ENCODE results near the gene PSIP1. TPM values are rescaled to one million over a fixed set of nuclear protein-coding genes. Genes with fewer than 3 reads are reported as not detected.

PSIP1 gene
- total RNA-seq, 1 donor from 2014 or later: 82.3 TPM

GRCh38 chr9:15501803-15502202 is 9.0 kb downstream of the PSIP1 start:
- H3K9me3 Mint-ChIP-seq (ENCODE audit: low read depth): no peaks in the 10 kb centered on the region
- no peak for DNase-seq (ENCODE audit: low spot score, unreplicated experiment)
- no peaks in the 10 kb centered on the region for H3K27me3 Mint-ChIP-seq
- no peak overlapping the region for H3K27ac Mint-ChIP-seq
- no peak overlapping the region for H3K4me3 Mint-ChIP-seq (ENCODE audit: low read depth)
- peaks cover 10% of the 10 kb centered on the region for H3K4me1 Mint-ChIP-seq (ENCODE audit: low read depth)
- H3K36me3 Mint-ChIP-seq (ENCODE audit: insufficient read depth): peaks cover 26% of the 10 kb centered on the region
- no peak for TF ChIP-seq CTCF (IDR thresholded peaks at IDR 0.05; ENCODE audit: unreplicated experiment)

- Mint-ChIP-seq H3K4me3 (ENCODE audit: low read depth) (no peak overlapping the region), H3K27ac (peak overlapping the region; percentile 20), H3K27me3 (no peaks in the 10 kb centered on the region), H3K36me3 (ENCODE audit: insufficient read depth) (peaks cover 23% of the 10 kb centered on the region), H3K9me3 (ENCODE audit: low read depth) (no peaks in the 10 kb centered on the region), H3K4me1 (ENCODE audit: low read depth) (peaks cover 10% of the 10 kb centered on the region)
- no peak for TF ChIP-seq CTCF (IDR thresholded peaks at IDR 0.05; ENCODE audit: unreplicated experiment)
- no peak for DNase-seq (ENCODE audit: low spot score, unreplicated experiment)
Measured at GRCh38 chr9:15501179-15501578, 9.6 kb downstream of the PSIP1 start.

- DNase-seq (ENCODE audit: low spot score, unreplicated experiment): no peak
- TF ChIP-seq CTCF (IDR thresholded peaks at IDR 0.05; ENCODE audit: unreplicated experiment): no peak
- Mint-ChIP-seq H3K36me3 (ENCODE audit: insufficient read depth) (peaks cover 21% of the 10 kb centered on the region), H3K4me3 (ENCODE audit: low read depth) (no peak overlapping the region), H3K9me3 (ENCODE audit: low read depth) (peaks cover 4% of the 10 kb centered on the region), H3K27ac (no peak overlapping the region), H3K27me3 (no peaks in the 10 kb centered on the region), H3K4me1 (ENCODE audit: low read depth) (peaks cover 10% of the 10 kb centered on the region)
Measured at GRCh38 chr9:15499139-15499538, 11.6 kb downstream of the PSIP1 start.

- no peak for DNase-seq (ENCODE audit: low spot score, unreplicated experiment)
- peaks cover 10% of the 10 kb centered on the region for H3K4me1 Mint-ChIP-seq (ENCODE audit: low read depth)
- H3K9me3 Mint-ChIP-seq (ENCODE audit: low read depth): peaks cover 5% of the 10 kb centered on the region
- no peak overlapping the region for H3K4me3 Mint-ChIP-seq (ENCODE audit: low read depth)
- no peak for TF ChIP-seq CTCF (IDR thresholded peaks at IDR 0.05; ENCODE audit: unreplicated experiment)
- no peaks in the 10 kb centered on the region for H3K27me3 Mint-ChIP-seq
- H3K36me3 Mint-ChIP-seq (ENCODE audit: insufficient read depth): peaks cover 24% of the 10 kb centered on the region
- no peak overlapping the region for H3K27ac Mint-ChIP-seq
Measured at GRCh38 chr9:15498246-15498995, 12.3 kb downstream of the PSIP1 start.

GRCh38 chr9:15492485-15493150 is 18.2 kb downstream of the PSIP1 start:
- H3K9me3 Mint-ChIP-seq (ENCODE audit: low read depth): peaks cover 13% of the 10 kb centered on the region
- H3K27ac Mint-ChIP-seq: no peak overlapping the region
- DNase-seq (ENCODE audit: low spot score, unreplicated experiment): no peak
- H3K4me1 Mint-ChIP-seq (ENCODE audit: low read depth): no peaks in the 10 kb centered on the region
- no peak overlapping the region for H3K4me3 Mint-ChIP-seq (ENCODE audit: low read depth)
- no peak for TF ChIP-seq CTCF (IDR thresholded peaks at IDR 0.05; ENCODE audit: unreplicated experiment)
- peaks cover 46% of the 10 kb centered on the region for H3K36me3 Mint-ChIP-seq (ENCODE audit: insufficient read depth)
- no peaks in the 10 kb centered on the region for H3K27me3 Mint-ChIP-seq

All from progenitor cell of endocrine pancreas (in vitro differentiated cells).